NCI-H2107 (cell line): ENCODE measurements around the gene FMR1.

Source experiments
- DNase-seq: peaks from one replicate; lab custom pipeline; 2025; lab: John Stamatoyannopoulos, UW

Gene FMR1

DNA sequence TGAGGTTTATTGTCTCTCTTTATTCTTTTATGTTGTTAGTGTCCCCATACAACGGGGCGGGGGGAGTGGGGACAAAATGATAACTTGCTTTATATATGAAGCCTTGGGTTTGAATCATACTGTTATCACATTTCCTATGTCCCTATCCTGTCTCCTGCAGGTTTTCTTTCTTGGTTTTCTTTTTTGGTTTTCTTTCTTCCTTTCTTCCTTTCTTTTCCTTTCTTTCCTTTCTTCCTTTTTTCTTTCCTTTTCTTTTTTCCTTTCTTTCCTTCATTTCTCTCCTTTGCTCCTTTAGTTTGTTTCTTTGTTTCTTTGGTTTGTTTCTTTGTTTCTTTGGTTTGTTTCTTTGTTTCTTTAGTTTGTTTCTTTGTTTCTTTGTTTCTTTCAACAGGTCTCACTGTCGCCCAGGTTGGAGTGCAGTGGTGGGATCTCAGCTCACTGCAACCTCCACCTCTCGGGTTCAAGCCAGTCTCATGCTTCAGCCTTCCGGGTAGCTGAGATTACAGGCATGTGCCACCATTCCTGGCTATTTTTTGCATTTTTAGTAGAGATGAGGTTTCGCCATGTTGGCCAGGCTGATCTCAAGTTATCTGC, 4.8 kb downstream of the FMR1 start:
- no peak for DNase-seq

DNA sequence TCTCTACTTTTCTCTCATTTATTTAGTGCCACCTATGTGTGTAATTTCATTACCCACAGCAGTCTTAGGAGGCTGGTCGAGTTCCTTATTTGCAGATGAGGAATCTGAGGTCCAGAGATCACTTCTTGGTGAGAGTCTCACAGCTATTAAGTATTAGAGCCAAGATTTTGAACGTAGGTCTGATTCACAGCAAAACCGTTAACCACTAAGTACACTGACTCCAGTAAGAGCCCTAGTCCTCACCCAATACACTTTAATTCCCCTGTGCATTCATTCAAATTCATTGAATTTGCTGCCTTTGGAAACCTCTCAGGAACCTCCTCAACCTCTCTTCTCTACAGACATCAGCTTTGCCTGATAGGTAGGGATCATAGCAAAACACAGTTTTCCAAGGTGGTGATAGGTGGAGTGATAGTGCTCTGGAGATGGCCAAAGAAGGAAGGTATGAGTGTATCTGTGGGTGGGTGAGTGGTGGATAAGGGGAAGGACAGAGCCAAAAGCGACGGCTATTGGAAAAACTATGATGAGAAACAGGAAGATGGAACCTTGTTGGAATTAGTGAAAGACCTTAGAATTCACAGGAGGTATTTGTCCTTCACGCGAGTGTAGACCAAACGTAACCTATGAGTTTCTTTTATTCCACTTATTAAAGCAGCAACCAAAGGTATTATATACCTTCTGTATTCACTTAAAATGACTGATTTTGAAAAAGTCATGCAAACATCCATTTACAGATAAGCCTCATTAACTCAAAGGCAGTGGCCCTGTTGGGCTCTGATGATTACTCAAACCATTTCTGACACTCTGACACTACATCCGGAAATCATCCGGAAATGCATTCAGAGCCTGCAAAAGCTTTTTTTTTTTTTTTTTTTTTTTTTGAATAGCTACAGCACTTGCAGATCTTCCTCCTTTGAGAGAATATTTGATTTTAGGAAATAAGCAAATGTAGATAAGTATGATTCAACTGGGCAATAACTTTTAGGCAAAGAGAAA, 6.3 kb downstream of the FMR1 start:
- no peak for DNase-seq

DNA sequence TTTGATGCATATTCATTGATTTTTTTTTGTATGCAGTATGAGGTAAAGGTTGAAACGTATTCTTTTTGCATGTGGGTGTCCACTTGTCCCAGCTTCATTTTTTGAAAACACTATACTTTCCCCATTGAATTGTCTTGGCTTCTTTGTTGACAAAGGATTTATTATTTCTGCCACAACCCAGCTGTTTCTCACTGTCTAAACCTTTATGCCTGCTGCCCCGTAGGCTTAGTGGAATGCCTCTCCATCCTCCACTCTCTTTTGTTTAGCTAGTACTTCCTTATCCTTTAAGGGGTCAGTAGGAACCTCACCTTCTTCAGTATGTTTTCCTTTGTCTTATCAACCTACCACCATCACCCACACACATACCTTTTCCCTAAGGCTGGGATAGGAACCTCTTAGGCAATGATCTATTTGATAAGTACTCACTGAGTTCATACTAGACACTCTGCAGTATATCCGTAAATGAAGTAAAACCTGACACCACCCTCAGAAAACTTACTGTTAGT, 8.5 kb downstream of the FMR1 start:
- no peak for DNase-seq

DNA sequence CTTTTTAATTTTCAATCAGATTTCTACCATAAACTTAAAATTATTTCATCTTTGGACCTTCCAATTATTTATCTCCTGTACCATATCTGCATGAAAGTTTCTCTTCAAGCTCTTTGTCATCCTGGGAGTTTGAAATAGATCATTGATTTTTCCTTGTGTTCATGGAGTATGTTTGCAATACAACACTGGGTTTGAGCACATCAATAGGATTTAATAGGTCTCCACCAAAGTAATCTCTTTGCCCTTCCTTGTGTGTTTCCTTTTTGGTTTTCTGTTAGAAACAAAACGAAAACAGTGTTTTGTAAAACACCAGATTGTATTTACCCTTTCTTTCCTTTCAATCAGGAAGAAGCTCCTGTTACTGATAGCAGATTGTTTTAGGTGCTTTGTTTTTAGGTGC, 11.9 kb downstream of the FMR1 start:
- no peak for DNase-seq

DNA sequence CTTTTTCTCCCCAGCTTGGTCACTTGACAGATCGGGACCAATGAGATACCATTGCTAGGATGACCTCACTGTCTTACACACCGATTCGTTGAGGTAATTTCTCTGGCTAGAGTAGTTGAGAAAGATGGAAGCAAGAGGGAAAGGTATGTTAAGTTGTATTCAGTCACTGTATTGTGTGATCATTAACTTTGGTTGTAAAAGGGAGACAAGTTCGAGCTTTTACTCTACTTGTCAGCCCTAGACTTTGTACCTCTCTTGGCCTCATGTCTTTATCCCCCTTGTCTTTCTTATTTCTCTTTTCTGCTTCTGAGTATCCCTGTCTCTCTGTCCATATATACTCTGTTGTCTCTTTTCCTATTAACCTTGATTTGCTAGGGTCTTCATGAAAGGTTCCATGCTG, 15.5 kb downstream of the FMR1 start:
- DNase-seq: no peak

DNA sequence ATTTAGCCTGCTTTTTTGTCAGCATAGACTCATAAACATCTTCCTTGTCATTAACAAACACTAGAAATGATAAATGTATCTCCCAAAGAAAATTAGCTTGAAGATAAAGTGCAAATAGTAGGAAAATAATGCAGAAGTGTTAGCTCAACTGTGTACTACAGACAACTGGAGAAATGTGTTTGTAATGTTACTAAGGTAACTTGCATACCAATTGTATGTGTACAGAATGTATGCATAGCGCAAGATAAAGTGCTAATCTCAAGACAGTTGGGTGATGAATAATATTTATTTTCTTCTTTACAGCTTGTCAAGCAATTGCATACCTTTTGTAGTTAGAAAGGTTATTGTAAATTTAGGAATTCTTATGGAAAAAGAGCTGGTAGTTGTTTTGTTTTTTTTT, 22.1 kb downstream of the FMR1 start:
- DNase-seq: no peak

DNA sequence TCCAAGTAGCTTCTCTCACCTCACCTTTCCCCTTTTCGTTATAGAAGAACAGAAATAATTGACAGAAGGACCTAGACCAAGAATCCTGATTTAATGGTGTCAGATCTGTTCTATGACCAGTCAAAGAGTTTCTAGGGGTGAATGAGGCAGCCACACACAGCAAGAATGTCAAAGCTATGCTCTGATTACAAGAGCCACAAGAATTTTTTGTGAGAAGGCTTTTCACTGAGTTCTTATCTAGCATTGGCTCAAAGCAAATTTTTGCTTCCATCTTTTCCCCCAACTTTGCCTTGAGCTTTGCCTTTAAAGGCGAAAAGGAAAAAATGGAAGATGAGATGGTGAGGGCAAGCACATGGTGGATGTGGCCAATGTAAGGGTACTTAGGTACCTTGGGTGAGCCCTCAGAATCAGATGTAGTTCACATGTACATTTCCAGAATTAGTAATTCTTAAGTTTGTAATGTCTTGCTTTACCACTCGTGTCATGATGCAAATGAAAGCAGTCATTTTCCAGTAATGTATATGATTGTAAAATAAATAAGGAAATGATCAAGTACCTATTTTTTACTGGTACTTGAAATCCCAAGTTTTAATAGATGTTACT, 23.5 kb downstream of the FMR1 start:
- no peak for DNase-seq

DNA sequence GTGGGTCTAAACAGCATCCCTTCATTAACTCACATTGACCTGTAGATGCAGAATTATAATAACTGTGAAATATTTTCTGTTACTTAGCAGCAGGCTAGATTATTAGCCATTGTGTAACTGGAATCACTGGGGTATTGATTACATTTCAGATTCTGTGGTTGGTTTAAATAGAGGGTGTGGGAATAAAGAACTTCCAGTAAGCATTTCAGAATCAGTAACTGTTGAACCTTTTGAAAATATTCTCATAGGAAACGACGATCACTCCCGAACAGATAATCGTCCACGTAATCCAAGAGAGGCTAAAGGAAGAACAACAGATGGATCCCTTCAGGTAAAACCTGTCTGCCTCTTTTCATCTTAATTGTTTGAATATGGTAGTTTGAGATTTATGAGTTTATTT, 33.6 kb downstream of the FMR1 start:
- no peak for DNase-seq

DNA sequence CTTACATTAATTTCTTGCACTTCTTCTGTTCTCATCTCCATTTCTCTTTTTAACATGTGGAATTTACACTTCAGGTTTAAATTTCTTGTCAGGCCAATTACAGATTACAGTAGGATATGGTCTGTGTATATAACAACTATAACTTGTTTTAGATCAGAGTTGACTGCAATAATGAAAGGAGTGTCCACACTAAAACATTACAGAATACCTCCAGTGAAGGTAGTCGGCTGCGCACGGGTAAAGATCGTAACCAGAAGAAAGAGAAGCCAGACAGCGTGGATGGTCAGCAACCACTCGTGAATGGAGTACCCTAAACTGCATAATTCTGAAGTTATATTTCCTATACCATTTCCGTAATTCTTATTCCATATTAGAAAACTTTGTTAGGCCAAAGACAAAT, 36.8 kb downstream of the FMR1 start:
- no peak for DNase-seq

DNA sequence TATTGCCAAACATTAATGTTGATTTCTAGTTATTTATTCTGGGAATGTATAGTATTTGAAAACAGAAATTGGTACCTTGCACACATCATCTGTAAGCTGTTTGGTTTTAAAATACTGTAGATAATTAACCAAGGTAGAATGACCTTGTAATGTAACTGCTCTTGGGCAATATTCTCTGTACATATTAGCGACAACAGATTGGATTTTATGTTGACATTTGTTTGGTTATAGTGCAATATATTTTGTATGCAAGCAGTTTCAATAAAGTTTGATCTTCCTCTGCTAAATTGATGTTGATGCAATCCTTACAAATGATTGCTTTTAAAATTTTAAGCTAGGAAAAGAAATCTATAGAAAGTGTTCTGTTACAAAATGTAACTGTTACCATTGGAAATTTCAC, 38.6 kb downstream of the FMR1 start:
- DNase-seq: no peak

DNA sequence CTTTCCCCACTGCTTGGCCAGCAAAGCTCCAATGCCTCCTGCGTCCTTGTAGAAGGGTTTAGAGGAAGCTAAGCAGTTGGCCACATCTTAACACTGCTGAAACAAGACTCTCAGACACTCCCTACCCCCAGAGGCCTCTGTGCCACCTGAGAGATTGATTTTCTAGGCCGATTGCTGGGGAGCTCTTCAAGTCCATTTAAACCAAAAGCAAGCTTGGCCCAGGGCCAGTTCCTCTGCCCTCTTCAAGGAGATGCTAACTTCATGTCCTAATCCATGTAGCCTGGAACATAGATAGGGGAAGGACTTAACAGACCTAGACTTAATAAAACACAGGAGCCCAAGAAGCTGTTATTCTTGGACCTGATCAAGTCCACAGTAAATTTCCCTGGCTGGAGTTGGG, 42.3 kb downstream of the FMR1 start:
- no peak for DNase-seq

DNA sequence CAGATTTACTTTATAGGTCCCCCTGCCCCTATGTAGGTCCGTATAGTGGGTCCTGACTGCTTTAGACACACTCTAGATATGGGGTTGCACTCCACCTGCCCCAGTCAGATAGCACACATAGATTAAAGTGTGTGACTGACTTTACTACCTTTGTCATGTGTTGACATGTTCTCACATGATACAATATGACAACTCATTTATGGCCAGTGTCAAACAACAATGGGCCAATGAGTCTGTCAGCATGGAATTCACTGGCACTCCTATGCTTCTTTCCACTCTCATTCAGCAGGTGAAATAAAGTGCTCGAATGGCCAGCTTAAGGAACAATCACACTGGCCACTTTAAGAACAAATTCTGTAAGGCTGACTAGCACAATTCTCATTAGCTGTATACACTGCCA, 45.6 kb downstream of the FMR1 start:
- no peak for DNase-seq

DNA sequence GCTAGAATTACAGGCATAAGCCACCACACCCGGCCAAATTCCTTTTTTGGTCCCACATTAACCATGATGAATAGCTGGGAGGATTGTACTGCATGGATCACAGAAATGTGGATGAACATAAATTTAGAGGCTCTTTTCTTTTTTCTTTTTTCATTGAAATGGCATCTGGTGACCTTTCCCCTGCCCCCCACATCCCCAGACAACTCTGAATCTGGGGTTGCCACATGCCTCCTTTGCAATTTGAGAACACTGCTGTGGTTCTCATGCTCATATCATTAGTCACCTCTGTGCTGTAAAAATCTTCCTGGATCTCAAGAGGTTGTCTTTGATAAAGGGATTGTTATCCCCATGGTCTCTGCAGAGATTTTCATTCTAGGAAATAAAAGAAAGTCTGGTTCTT, 46.6 kb downstream of the FMR1 start:
- no peak for DNase-seq

DNA sequence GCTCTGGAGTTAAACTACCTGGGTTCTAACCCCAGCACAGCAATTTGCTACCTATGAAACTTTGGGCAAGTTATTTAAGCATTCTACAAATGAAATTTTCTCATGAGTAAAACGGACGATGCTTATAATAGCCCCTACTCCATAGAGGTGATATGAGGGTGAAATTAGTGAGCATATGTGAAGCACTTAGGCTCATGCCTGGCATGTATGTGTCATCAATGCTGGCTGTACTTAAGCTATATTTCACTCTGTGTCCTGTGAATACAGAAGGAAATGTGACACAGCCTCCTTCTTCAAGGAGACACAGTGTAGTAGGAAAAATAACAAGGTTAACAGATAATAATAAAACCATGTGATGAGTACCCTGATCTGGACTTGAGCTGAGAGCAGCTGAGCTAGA, 49.0 kb downstream of the FMR1 start:
- no peak for DNase-seq

DNA sequence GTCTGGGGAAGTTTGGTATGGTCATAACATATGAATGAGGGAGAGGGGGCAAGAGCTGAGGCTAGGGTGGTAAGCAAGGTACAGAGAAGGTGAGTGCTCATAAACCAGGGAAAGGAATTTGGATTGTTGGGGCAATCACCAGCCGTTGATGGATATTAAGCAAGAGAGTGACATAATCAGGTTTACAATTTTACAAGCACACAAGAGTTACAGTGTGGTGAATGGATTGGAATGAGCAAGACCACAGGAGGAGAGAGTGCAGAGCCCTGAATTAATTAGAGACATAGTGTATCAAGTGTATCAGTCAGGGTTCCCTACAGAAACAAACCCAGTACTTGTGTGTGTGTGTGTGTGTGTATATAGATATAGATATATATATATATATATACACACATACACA, 50.8 kb downstream of the FMR1 start:
- no peak for DNase-seq

DNA sequence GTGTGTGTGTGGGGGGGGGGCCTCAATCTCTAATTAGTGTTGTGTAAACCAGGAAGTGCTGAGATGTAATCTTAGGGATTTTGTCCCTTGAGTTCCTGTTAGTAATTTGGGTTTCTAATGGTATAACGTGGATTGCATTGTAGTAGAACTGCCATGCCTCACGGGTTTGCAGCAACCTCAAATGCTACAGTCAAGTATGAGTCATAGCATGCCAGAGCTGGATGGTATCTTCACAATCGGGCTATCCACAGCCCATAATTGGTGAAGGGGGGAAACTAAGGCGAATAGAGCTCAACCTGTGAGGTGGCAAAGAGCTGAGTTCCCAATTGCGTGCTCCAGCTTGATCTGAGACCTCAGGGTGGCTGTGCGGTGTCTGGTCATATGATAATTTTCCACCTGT, 67.2 kb downstream of the FMR1 start:
- DNase-seq: no peak

DNA sequence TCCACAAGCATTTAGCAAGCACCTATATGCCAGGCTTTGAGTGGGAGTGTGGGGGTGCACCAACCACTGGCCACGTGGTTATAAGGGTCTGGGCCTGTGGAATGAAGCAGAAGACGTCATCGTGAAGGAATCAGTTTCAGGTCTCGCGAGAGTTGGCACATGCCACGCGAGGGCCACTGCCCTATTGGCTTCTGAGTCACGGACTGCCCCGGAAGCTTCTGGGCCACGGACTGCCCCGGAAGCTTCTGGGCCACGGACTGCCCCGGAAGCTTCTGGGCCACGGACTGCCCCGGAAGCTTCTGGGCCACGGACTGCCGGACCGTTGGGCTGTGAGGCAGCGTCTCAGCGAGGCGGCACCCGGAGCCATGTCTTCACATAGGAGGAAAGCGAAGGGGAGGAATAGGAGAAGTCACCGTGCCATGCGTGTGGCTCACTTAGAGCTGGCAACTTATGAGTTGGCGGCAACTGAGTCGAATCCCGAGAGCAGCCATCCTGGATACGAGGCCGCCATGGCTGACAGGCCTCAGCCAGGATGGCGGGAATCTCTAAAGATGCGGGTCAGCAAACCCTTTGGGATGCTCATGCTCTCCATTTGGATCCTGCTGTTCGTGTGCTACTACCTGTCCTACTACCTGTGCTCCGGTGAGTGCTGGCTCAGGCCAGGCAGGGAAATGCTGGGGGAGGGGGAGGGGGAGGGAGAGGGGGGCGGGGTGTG, 69.5 kb downstream of the FMR1 start, which contains the start of gene FMR1NB:
Gene FMR1NB, plus strand, starts transcription at position 300 of the 715 bp plus-strand sequence. Its CDS starts 66 bp downstream, at position 366.
- no peak for DNase-seq
